K562 (cell line): ENCODE measurements around the gene PIAS3. TPM values are rescaled to one million over a fixed set of nuclear protein-coding genes. Genes with fewer than 3 reads are reported as not detected.

Source experiments
- ATAC-seq: fragments of 200-7000 bp; cut with Tn5 transposase; 3 replicates; pipeline ENCODE4 v1.9.1; 2020; ENCODE audit warnings: moderate library complexity
- BruUV-seq: library from RNA; stranded (reverse); fragments of 400-500 nt; replicated peaks from 2 replicates; lab custom pipeline; 2021; lab: Mats Ljungman, UMichigan
- CTCF ChIA-PET: fragments of 300-600 bp; formaldehyde crosslinking; extraction: SDS; loops from one replicate; lab custom pipeline; 2021; ENCODE audit warnings: low intra/inter-chr PET ratio; lab: Yijun Ruan, JAX
- POLR2A ChIA-PET: fragments of 300-600, 350-650 bp; sonication (Branson Sonifier 250); formaldehyde crosslinking; extraction: SDS; loops from one replicate; lab custom pipeline; 2021; ENCODE audit warnings: antibody characterized with exemption, inconsistent platforms; lab: Yijun Ruan, JAX
- DNase-seq, 4 experiments: peaks; one replicate each; pipeline versions ENCODE4 v3.0.0 to v3.0.0-alpha.2; 2011 to 2018; ENCODE audit warnings: low spot score in 3 of 4, mixed read lengths in 3 of 4; ENCODE audit errors: extremely low read depth in 1 of 4
- FAIRE-seq: peaks from 2 replicates; lab custom pipeline; 2011; peaks lifted over from hg19 to GRCh38; lab: Jason Lieb, UNC
- H2AFZ ChIP-seq: 2 replicates; pipeline ENCODE4 v1.6.0; 2011; ENCODE audit warnings: low read depth, low read length, control low read depth, inconsistent platforms
- H3K27ac ChIP-seq: fragments of 200-600 bp; 3 replicates; pipeline ENCODE4 v1.8.0; 2011; ENCODE audit warnings: low read depth, mild to moderate bottlenecking, control low read depth, inconsistent platforms, low read length, moderate library complexity, mixed read lengths; ENCODE audit errors: extremely low read depth
- H3K27me3 ChIP-seq, 2 experiments: fragments of 300-600 bp in 1 of 2; 2 replicates in 1 of 2; 3 replicates in 1 of 2; pipeline versions ENCODE4 v1.6.0 to v1.8.0; 2011; ENCODE audit warnings: inconsistent platforms in 2 of 2, low read length in 2 of 2, mild to moderate bottlenecking in 1 of 2, mixed read lengths in 1 of 2, moderate library complexity in 1 of 2; ENCODE audit not compliant: control insufficient read depth in 2 of 2, insufficient read depth in 2 of 2
- H3K36me3 ChIP-seq: fragments of 300-600 bp; 3 replicates; pipeline ENCODE4 v1.8.0; 2011; ENCODE audit warnings: mild to moderate bottlenecking, low read length, inconsistent platforms; ENCODE audit not compliant: control insufficient read depth, insufficient read depth
- H3K4me1 ChIP-seq, 2 experiments: fragments of 200-600 bp in 1 of 2; replicated peaks in 1 of 2; 2 replicates in 1 of 2; 3 replicates in 1 of 2; pipeline versions ENCODE4 v1.5.1 to v1.8.0; 2011; ENCODE audit warnings: inconsistent platforms in 2 of 2, low read length in 2 of 2, mild to moderate bottlenecking in 1 of 2, mixed read lengths in 1 of 2, moderate library complexity in 1 of 2; ENCODE audit not compliant: control insufficient read depth in 2 of 2, insufficient read depth in 2 of 2
- H3K4me2 ChIP-seq: 2 replicates; pipeline ENCODE4 v1.6.1; 2011; ENCODE audit warnings: low read length, control low read depth, inconsistent platforms, mixed read lengths; ENCODE audit not compliant: insufficient read depth
- H3K4me3 ChIP-seq: fragments of 200-600 bp; sonication (generic), shearing (Covaris generic); 2 replicates; pipeline ENCODE4 v1.5.1; 2016; ENCODE audit warnings: control low read depth, inconsistent platforms
- H3K79me2 ChIP-seq: fragments of 200-600 bp; 3 replicates; pipeline ENCODE4 v1.8.0; 2011; ENCODE audit warnings: low read length, inconsistent platforms; ENCODE audit not compliant: control insufficient read depth, insufficient read depth
- H3K9ac ChIP-seq, 2 experiments: 2 replicates each; pipeline versions ENCODE4 v1.6.0 to v1.6.1; 2011; ENCODE audit warnings: low read depth in 2 of 2, low read length in 2 of 2, control low read depth in 1 of 2, inconsistent platforms in 1 of 2, mild to moderate bottlenecking in 1 of 2, mixed read lengths in 1 of 2; ENCODE audit not compliant: insufficient read depth in 1 of 2
- H3K9me1 ChIP-seq: one replicate; pipeline ENCODE4 v1.6.0; 2011; ENCODE audit warnings: inconsistent platforms, mild to moderate bottlenecking, low read length, moderate library complexity; ENCODE audit not compliant: control insufficient read depth, insufficient read depth
- H3K9me3 ChIP-seq: replicated peaks from 2 replicates; pipeline ENCODE4 v1.5.1; 2011; ENCODE audit warnings: low read depth, low read length, inconsistent platforms; ENCODE audit not compliant: control insufficient read depth, insufficient read depth
- H4K20me1 ChIP-seq: replicated peaks from 2 replicates; pipeline ENCODE4 v1.6.1; 2011; ENCODE audit warnings: low read length, inconsistent platforms, mixed read lengths; ENCODE audit not compliant: control insufficient read depth, insufficient read depth
- ARID1B ChIP-seq: fragments of 450-650 bp; IDR thresholded peaks from 2 replicates; pipeline ENCODE4 v1.6.1; 2016; ENCODE audit warnings: antibody characterized with exemption, mild to moderate bottlenecking, inconsistent platforms
- BACH1 ChIP-seq: fragments of 200-800 bp; sonication (Bioruptor generic); IDR thresholded peaks from 2 replicates; pipeline ENCODE4 v1.6.1; 2016; ENCODE audit warnings: missing genetic modification characterization, missing compliant biosample characterization
- CBFA2T2 ChIP-seq: fragments of 450-650 bp; conservative IDR thresholded peaks from 2 replicates; pipeline ENCODE4 v1.6.1; 2017; ENCODE audit warnings: mild to moderate bottlenecking
- CBFA2T3 ChIP-seq: fragments of 450-650 bp; IDR thresholded peaks from 2 replicates; pipeline ENCODE4 v1.6.1; 2017
- CREM ChIP-seq: IDR thresholded peaks from 2 replicates; pipeline ENCODE4 v1.6.1; 2014; ENCODE audit warnings: antibody characterized with exemption, low read depth
- FOSL1 ChIP-seq: fragments of 200-800 bp; sonication (Bioruptor generic); conservative IDR thresholded peaks from 2 replicates; pipeline ENCODE4 v1.6.1; 2016; ENCODE audit warnings: missing genetic modification characterization, missing compliant biosample characterization
- HDAC1 ChIP-seq, 2 experiments: fragments of 450-650 bp; IDR thresholded peaks; 2 replicates each; pipeline ENCODE4 v1.6.1; 2016 to 2017; ENCODE audit warnings: inconsistent platforms in 1 of 2, mild to moderate bottlenecking in 1 of 2, moderate library complexity in 1 of 2
- NFIC ChIP-seq: fragments of 450-650 bp; IDR thresholded peaks from 2 replicates; pipeline ENCODE4 v1.6.1; 2017; ENCODE audit warnings: mild to moderate bottlenecking, inconsistent platforms
- NUFIP1 ChIP-seq: fragments of 450-650 bp; IDR thresholded peaks from 2 replicates; pipeline ENCODE4 v1.6.1; 2018; ENCODE audit not compliant: partially characterized antibody
- RCOR1 ChIP-seq, 2 experiments: IDR thresholded peaks; 2 replicates each; pipeline ENCODE4 v1.6.1; 2012; ENCODE audit warnings: low read depth in 2 of 2, low read length in 2 of 2, borderline replicate concordance in 1 of 2, improper control_type of control experiment in 1 of 2
- SMARCA4 ChIP-seq: fragments of 450-650 bp; IDR thresholded peaks from 2 replicates; pipeline ENCODE4 v1.6.1; 2016
- SMARCE1 ChIP-seq: fragments of 450-650 bp; IDR thresholded peaks from 2 replicates; pipeline ENCODE4 v1.7.1; 2016; ENCODE audit warnings: mild to moderate bottlenecking
- TAL1 ChIP-seq: fragments of 450-650 bp; IDR thresholded peaks from 2 replicates; pipeline ENCODE4 v1.6.1; 2016; ENCODE audit warnings: mild to moderate bottlenecking
- TCF7 ChIP-seq: sonication (generic); IDR thresholded peaks from 2 replicates; pipeline ENCODE4 v1.6.1; 2016; ENCODE audit warnings: antibody characterized with exemption, borderline replicate concordance
- ZNF780A ChIP-seq: fragments of 250-450 bp; sonication (Bioruptor Pico); IDR thresholded peaks from 2 replicates; pipeline ENCODE4 v1.5.0; 2021; ENCODE audit warnings: mild to moderate bottlenecking
- WGBS: fragments of 100-300 bp; shearing (Covaris generic); methylation state at CpG from one replicate; pipeline ENCODE4 v1.1.6; 2016; ENCODE audit warnings: low coverage, mixed read lengths; ENCODE audit not compliant: insufficient coverage; ENCODE audit errors: missing lambda C conversion rate; 5-methylcytosine and 5-hydroxymethylcytosine counted together
- in situ Hi-C: fragments of 300-500 bp; cut with MboI; formaldehyde crosslinking; loops from 4 replicates; pipeline ENCODE4 v1.15.0; 2018; ENCODE audit warnings: inconsistent platforms, mixed read lengths
- intact Hi-C: fragments of 100-400 bp; cut with micrococcal nuclease; formaldehyde crosslinking; loops from 2 replicates; pipeline ENCODE4 v1.14.2; 2022
- polyA plus RNA-seq, 8 experiments: library from polyadenylated mRNA; depleted of rRNA in 4 of 8; stranded (reverse) in 5 of 8; unstranded in 3 of 8; fragments of >200 nt; fragmentation: Nextera tagmentation in 2 of 8; fragmentation: Illumina TruSeq in 1 of 8; extraction: Ambion mirVana in 2 of 8; extraction: Trizol in 1 of 8; gene quantifications; 2 replicates each; pipeline versions ENCODE4 v1.2.1 to v1.2.3, GENCODE V29; 2011 to 2014; ENCODE audit warnings: inconsistent platforms in 1 of 8, missing spikeins in 1 of 8
- total RNA-seq, 7 experiments: library from RNA; depleted of rRNA in 6 of 7; stranded (reverse); fragments of >200 nt in 6 of 7; fragmentation: Illumina TruSeq in 2 of 7; extraction: Trizol in 2 of 7; gene quantifications; 2 replicates each; pipeline versions ENCODE4 v1.2.1 to v1.2.3, GENCODE V29; 2011 to 2021; ENCODE audit warnings: low replicate concordance in 1 of 7
- TF ChIP-seq, protein P1 (sequence below): fragments of 450-650 bp; conservative IDR thresholded peaks from 2 replicates; pipeline ENCODE4 v1.6.1; 2016; ENCODE audit warnings: missing genetic modification characterization, low read depth, mild to moderate bottlenecking, control low read depth, missing compliant biosample characterization
- TF ChIP-seq, protein P2 (sequence below), 3 experiments: fragments of 200-800 bp in 1 of 3; sonication (Bioruptor generic) in 1 of 3; sonication (generic) in 1 of 3; formaldehyde crosslinking in 1 of 3; IDR thresholded peaks; 2 replicates each; pipeline versions ENCODE4 v1.6.1 to v1.8.0; 2016 to 2022; ENCODE audit warnings: mild to moderate bottlenecking in 2 of 3, missing compliant biosample characterization in 2 of 3, missing genetic modification characterization in 2 of 3, missing genetic modification reagents in 1 of 3
- TF ChIP-seq, protein P3 (sequence below): fragments of 200-800 bp; sonication (Bioruptor generic); IDR thresholded peaks from 2 replicates; pipeline ENCODE4 v1.6.1; 2017; ENCODE audit warnings: missing genetic modification characterization, missing compliant biosample characterization

The PIAS3 gene
- total and polyA plus RNA-seq, 9 of the 15 experiments (the other 6 are each of a cell fraction or from before 2014, with no cell fraction given) = 1.1 to 25.6 (median 7.9) TPM

DNA sequence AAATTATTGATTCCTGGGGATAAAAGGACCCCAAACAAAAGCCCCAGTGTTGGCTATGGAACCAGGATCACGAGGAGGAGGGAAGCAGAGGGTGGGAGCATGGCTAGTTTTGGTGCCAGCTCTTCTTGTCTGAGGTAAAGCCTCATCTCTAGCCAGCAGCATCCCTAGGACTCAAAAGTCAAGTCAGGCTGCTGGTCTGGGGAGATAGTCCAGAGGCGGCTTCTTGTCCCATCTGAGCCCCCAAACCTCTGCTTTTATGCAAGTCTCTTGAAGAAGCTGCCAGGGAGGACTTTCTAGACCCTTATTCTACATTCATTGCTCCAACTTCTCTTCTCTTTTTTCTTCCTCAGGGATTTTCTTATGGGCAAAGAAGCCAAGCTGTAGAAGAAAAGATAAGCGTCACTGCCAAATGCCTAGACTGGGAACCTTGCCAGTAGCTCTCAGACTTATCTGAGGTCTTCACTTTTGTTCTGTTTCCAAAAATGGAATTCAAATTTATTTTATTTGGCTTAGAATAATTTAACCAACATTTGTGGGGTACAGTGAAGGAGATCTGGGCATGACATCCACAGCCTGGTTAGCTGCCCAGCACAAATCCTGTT, 33.7 kb upstream of the PIAS3 start:
- TF ChIP-seq ZNF780A = no peak
- peak; percentile 67 for TF ChIP-seq ARID1B
- peak; percentile 41; the same call in 1 of the 2 replicates for TF ChIP-seq CREM
- TF ChIP-seq BACH1 (tag) = peak; percentile 45; the same call in 1 of the 2 replicates
- TF ChIP-seq CBFA2T2 = 0 out of 2 replicates have a peak, but pooled peaks have one; percentile 26
- peak; percentile 38; the same call in 1 of the 2 replicates for TF ChIP-seq FOSL1 (tag)
- TF ChIP-seq, protein P1, sequence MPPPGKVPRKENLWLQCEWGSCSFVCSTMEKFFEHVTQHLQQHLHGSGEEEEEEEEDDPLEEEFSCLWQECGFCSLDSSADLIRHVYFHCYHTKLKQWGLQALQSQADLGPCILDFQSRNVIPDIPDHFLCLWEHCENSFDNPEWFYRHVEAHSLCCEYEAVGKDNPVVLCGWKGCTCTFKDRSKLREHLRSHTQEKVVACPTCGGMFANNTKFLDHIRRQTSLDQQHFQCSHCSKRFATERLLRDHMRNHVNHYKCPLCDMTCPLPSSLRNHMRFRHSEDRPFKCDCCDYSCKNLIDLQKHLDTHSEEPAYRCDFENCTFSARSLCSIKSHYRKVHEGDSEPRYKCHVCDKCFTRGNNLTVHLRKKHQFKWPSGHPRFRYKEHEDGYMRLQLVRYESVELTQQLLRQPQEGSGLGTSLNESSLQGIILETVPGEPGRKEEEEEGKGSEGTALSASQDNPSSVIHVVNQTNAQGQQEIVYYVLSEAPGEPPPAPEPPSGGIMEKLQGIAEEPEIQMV = 0 out of 2 replicates have a peak, but pooled peaks have one; percentile 24
- peak; percentile 35; the same call in 1 of the 2 replicates for TF ChIP-seq TAL1
- no peak for TF ChIP-seq TCF7
- peak; percentile 89 for TF ChIP-seq NFIC
- TF ChIP-seq, protein P2, sequence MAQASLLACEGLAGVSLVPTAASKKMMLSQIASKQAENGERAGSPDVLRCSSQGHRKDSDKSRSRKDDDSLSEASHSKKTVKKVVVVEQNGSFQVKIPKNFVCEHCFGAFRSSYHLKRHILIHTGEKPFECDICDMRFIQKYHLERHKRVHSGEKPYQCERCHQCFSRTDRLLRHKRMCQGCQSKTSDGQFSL (CRISPR knock-in tag; IDR thresholded peaks at IDR 0.05) = no peak
- TF ChIP-seq, protein P2 (tag; IDR thresholded peaks at IDR 0.05) = no peak
- TF ChIP-seq SMARCE1 = peak; percentile 10; the same call in 1 of the 2 replicates
- no peak for TF ChIP-seq NUFIP1
- peak; percentile 48; the same call in 1 of the 2 replicates for TF ChIP-seq SMARCA4
- 0 out of 4 replicates have a peak, but pooled peaks of 1 of the 2 experiments have one; percentile 3 for TF ChIP-seq HDAC1 (IDR thresholded peaks at IDR 0.05)
- TF ChIP-seq RCOR1 (IDR thresholded peaks at IDR 0.05; ENCODE audit: borderline replicate concordance in 1 of 2, low read depth in 2 of 2, low read length in 2 of 2) = peak in 1 of 2 experiments; percentile 19; a peak in 1 of 4 replicates
- TF ChIP-seq, protein P3, sequence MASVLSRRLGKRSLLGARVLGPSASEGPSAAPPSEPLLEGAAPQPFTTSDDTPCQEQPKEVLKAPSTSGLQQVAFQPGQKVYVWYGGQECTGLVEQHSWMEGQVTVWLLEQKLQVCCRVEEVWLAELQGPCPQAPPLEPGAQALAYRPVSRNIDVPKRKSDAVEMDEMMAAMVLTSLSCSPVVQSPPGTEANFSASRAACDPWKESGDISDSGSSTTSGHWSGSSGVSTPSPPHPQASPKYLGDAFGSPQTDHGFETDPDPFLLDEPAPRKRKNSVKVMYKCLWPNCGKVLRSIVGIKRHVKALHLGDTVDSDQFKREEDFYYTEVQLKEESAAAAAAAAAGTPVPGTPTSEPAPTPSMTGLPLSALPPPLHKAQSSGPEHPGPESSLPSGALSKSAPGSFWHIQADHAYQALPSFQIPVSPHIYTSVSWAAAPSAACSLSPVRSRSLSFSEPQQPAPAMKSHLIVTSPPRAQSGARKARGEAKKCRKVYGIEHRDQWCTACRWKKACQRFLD (CRISPR knock-in tag) = 0 out of 2 replicates have a peak, but pooled peaks have one; percentile 38
- peak; percentile 54 for TF ChIP-seq CBFA2T3
- no TSS peak for BruUV-seq
- H3K4me1 ChIP-seq = peaks cover 15 to 28% of the 10 kb centered on the region in 2 experiments
- no peaks in the 10 kb centered on the region for H3K9me1 ChIP-seq
- no peaks in the 10 kb centered on the region for H3K36me3 ChIP-seq
- ATAC-seq (peak; percentile 55), FAIRE-seq (peak; percentile 86), DNase-seq (peak in 2 of 4 experiments; percentile 46 to 74)
- H3K4me2 ChIP-seq = peak overlapping the region; percentile 72
- H3K27me3 ChIP-seq = no peaks in the 10 kb centered on the region
- no peaks in the 10 kb centered on the region for H3K9me3 ChIP-seq
- H4K20me1 ChIP-seq = no peaks in the 10 kb centered on the region
- H3K9ac ChIP-seq = peak overlapping the region; percentile 45 to 85; a peak in 2 of 4 replicates
- H3K4me3 ChIP-seq = peak overlapping the region; percentile 4; the same call in 1 of the 2 replicates
- peak overlapping the region; percentile 93 for H2AFZ ChIP-seq
- in situ Hi-C loops = no loop called here
- CTCF ChIA-PET = interaction anchor here (1.3 to 2.6 kb wide), 3 partner anchors 18 to 121 kb away, joined by 3 to 32 read pairs (median 7); no protein-coding TSS in a partner anchor
- peak overlapping the region; percentile 40; the same call in 2 of the 3 replicates for H3K27ac ChIP-seq
- 0% methylated on average over 3 of the region's 3 CpGs for WGBS
- no peaks in the 10 kb centered on the region for H3K79me2 ChIP-seq
- POLR2A ChIA-PET = interaction anchor here (0.5 to 2.0 kb wide), 15 partner anchors 10 to 159 kb away, joined by 3 to 11 read pairs (median 4); partner anchors contain the start of genes ANKRD34A, PIAS3, POLR3GL and RBM8A
- intact Hi-C loops = loop anchor here (1.0 to 2.0 kb wide), 4 partner anchors 18 to 114 kb away; partner anchors contain the start of genes ITGA10 and NUDT17
